GM19463 (cell line): ENCODE measurements around the gene CHST14.

Experiments
- ATAC-seq: cut with Tn5 transposase; IDR thresholded peaks from one replicate; pipeline ENCODE4 v1.9.1; 2021; ENCODE audit warnings: mild to moderate bottlenecking, moderate library complexity; ENCODE audit not compliant: unreplicated experiment

CHST14 gene

DNA sequence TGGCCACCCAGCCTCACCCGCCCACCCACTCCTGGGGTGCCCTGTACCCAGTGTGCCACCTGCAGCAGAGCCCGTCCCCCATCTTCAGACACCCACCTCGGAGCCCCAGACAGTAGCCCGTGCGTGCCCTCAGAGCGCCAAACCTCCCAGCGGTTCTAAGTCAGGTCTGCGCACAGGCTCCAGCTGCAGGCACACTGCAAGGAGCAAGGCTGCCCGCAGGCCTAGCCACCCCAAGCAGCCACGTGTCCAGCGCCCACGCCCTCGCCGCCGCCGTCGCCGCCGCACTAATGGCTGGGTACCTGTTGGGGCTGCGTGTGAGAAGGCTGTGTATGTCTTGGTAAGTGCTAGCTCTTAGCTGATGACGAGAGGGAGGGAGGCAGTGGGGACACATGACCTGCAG is 8.8 kb upstream of the CHST14 start:
- ATAC-seq: no peak

DNA sequence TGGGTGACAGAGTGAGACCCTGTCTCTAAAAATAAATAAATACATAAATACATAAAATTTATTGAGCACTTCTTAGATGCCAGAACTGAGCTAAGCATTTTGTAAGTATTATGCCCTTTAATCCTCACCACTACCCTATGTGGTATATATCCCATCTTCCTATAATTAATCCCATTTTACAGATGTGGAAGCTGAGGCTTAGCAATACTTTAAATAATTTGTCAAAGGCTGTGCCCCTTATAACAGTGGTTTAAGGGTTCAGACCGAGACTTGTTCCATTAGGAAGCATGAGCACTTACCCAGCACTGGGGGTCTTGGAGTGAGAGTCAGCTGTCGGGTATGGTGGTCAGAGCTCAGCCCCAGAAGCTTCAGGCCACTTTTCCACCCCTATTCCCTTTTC is 7.5 kb upstream of the CHST14 start:
- no peak for ATAC-seq

DNA sequence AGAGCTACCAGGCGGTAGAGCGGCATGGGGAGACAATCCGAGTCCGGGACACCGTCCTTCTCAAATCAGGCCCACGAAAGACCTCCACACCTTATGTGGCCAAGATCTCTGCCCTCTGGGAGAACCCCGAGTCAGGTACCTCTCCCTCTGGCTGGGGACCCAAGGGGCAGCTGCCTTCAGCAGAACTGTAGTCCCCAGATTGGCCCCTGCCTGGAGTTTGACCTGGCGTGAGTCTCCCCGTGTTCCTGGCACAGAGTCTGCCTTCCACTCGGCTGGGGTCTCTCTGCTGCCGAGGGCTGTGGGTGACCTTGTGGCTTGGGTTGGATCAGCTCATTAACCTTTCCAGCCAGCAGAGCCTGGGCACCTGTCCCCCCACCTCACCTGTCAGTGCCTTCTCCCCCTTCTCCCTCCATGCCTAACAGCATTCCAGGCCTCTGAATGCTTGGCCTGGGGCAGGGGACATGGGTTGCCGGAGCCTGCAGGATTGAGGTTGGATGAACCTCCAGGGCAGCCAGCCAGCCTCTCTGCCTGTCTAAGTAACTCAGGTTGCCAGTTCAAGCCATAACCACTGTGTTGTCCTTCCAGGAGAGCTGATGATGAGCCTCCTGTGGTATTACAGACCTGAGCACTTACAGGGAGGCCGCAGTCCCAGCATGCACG is 6.8 kb upstream of the CHST14 start:
- ATAC-seq: no peak

DNA sequence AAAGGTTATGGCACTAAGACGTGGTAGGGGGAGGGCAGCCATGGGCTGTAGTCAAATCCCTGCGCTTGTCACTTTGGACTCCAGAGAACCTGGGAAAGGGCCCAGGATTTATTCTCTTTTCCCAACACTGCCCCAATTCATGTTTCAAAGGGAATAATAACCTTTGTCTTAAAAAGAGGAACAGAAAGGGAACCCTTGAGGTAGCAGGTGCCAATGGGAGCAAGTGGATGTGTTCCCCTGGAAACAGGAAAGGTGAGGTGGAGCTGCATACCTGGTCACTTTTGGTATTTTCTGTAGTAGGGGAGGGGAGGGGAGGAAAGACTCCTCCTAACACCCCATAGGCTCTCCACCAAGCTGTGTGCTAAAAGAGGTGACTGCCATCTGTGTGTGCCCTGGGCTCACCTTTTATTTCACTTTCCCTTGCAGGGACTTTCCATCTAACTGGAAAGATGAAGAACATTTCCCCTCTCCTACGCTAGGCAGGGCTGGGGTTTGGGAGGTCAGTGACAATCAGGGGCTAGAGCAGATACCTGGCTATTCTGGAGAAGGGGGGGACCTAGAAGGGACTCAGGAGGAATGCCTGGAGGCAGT is 6.1 kb upstream of the CHST14 start:
- ATAC-seq: no peak

DNA sequence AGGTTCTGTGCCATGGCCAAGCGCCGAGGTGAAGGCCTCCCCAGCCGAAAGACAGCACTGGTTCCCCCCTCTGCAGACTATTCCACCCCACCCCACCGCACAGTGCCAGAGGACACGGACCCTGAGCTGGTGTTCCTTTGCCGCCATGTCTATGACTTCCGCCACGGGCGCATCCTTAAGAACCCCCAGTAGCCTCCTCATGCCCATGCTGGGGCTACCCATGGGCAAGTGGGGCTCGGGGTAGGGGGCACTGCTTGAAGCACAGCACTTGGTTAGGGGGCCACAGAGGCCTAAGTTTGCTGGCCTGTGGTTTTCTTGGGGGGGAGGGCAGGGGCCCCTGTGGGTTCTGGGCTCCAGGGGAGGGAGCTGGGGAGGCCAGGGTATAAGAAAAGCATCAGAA is 4.8 kb upstream of the CHST14 start:
- no peak for ATAC-seq

DNA sequence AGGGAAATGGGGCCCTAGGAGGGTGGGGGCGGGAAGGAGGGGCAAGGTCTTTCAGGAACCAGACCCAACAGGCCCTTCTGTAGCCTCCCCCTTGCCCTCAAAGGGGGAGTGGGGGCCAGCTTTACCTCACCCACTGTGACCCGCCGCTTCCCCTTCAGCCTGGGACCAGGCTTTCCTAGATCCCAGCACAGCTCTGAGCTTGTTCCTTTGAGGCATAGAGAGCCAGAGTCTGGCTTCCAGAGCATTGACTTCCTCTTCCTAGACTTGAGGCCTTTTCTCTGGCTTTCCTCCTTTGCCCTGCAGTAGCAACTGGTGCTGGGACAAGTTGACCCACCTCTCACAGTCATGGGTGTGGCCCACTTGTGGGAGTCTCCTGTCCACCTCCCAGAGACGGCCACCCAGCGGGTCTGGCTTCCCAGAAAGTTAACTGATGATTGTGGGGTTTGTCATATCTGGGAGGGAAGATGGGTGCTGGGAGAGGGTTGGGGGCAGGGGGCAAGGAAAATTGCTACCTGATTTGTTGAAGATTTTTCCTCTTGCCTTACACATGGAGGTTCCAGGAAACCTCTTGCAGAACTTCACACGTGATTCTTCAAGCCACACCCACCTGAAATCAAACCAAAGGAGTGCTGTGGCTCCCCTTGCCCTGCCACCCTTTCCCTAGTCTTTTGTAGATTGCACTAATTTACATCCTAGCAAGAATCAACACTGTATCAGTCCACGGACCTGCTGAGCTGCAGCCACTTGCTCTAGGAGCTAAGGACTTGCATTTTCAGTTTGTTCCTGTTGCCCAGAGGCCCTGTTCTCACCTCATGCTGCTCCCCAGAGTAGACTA is 4.1 kb upstream of the CHST14 start:
- ATAC-seq: no peak

DNA sequence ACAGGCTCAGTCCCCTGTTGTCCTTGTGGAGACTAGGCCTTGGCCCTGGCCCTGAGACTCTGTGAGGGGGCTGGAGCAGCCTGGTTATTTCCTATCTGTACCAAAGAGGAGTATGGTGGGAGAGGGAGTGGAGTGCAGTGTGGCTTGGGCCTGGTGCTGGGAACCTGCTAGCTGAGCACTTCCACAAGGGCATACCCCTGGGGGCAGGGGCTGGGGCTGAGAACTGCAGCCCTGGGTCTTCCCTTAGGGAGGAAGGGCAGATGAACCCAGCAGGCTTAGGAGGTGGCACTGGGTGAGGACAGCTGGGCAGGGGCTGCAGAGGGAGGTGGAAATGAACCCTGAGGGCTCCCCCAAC is 3.5 kb upstream of the CHST14 start:
- ATAC-seq: no peak

DNA sequence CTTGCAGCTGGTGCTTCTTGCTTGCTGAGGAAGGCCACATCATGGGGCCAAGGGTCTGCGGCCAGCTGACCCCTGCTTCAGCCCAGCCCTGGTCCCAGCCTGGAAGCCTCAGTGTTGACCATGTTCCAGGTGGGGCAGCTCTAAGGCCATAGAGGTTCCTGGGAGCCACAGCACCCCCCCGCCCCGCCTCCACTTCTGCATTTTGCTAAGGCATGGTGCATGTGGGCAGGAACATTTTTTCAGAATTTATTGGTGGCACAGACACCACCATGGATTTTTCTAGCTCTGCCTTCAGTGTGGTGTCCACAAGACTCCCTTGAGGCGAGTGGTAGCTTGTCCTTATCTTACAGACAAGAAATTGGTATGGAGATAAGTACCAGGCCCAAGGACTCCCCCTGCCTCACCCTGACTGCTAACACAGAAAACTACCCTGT is 1.9 kb upstream of the CHST14 start:
- no peak for ATAC-seq

DNA sequence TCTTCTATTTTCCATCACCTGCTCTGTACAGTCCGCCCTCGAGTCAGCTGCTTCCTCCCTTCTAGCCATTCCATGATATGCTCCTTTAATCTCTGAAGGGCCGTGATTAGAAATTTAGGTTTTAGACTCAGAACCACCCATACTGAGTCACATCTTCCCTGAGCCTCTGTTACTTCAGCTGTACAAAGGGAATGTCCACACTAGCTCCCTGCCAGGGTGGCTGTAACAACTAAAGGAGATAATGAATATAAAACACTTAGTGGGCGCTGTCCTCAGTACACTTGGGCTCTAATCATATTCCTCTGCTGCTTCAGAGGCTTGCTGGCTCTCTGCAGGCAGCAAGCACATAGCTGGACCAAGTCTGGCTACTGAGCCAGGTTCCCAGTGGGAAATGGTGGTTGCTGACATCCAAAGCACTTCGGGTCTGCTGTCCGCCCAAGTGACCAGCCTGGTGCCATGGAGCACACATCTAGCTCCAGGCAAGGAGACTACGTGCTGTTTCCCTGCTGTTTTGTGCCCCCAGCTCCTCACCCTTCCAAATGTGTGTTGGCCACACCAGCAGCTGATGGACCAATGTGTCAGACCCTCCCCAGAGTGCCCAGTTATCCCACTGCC is 901 bp upstream of the CHST14 start:
- ATAC-seq: no peak

DNA sequence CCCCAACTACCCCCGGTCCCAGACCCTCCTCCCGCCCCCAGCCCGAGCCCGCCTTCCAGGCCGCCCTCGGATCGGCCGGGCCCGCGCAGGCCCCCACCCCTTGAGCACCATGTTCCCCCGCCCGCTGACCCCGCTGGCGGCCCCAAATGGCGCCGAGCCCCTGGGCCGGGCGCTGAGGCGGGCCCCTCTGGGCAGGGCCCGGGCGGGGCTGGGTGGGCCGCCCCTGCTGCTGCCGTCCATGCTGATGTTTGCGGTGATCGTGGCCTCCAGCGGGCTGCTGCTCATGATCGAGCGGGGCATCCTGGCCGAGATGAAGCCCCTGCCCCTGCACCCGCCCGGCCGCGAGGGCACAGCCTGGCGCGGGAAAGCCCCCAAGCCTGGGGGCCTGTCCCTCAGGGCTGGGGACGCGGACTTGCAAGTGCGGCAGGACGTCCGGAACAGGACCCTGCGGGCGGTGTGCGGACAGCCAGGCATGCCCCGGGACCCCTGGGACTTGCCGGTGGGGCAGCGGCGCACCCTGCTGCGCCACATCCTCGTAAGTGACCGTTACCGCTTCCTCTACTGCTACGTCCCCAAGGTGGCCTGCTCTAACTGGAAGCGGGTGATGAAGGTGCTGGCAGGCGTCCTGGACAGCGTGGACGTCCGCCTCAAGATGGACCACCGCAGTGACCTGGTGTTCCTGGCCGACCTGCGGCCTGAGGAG is 472 bp downstream of the CHST14 start:
- ATAC-seq: peak; percentile 37

DNA sequence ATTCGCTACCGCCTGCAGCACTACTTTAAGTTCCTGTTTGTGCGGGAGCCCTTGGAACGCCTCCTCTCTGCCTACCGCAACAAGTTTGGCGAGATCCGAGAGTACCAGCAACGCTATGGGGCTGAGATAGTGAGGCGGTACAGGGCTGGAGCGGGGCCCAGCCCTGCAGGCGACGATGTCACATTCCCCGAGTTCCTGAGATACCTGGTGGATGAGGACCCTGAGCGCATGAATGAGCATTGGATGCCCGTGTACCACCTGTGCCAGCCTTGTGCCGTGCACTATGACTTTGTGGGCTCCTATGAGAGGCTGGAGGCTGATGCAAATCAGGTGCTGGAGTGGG is 995 bp downstream of the CHST14 start:
- ATAC-seq: peak; percentile 15

DNA sequence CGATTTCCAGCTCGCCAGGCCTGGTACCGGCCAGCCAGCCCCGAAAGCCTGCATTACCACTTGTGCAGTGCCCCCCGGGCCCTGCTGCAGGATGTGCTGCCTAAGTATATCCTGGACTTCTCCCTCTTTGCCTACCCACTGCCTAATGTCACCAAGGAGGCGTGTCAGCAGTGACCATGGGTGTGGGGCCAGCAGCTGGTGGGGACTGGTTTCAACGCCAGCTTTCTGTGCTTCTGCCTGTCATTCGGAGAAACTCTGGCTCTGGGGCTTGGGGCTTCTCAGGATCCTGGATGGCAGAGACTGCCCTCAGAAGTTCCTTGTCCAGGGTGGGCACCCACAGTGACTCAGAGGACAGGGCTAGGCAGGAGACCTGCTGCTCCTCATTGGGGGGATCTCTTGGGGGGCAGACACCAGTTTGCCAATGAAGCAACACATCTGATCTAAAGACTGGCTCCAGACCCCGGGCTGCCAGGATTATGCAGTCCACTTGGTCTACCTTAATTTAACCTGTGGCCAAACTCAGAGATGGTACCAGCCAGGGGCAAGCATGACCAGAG is 1.5 kb downstream of the CHST14 start:
- ATAC-seq: no peak

DNA sequence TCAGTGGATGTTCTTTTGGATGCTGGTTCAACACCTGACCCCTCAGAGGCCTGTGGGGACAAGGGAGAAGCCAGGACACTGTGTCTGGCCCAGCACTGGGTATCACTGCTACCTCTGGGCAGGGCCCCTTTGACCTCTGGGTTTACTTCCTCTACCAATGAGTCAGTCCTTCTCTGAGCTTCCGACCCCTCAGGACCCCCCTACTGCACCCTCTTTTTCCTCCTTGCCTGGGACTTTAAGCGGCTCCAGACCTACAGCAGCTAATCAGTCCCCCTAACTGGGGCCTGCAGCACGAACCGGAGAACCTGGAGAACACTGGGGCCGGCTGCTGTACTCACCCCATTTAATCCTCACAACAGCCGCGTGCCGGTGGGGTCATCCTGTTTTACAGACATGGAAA is 3.8 kb downstream of the CHST14 start:
- ATAC-seq: no peak

DNA sequence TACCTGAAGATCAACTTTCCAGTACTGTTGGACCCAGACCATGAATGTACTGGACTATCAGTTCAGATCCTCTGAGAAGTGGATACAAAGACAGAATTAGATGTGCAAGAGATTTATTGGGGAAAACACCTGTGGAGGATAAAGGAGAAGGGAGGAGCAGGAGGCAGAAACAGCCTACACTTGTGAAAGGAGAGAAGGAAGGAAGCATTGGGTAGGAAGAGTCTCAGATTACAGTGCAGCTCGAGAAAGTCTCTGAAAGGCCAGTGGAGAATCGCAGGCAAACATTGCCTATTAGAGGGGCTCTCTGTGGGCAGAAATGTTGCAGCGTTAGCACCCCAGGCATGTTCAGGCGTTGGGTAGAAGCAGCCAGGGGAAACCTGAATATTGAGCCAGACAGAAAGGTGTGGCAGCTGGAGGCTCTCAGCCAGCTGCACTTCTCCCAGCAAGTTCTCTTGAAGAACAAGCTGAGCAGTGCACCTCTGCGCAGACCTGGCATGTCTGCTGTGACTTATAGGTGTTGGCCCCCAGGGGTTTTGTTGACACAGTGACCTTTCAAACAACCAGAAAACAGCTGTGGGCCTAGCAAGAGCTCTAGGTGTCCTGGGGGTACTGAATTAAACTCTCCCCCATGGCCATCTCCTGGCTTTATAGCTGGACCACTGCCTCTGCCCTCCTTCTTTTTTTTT is 7.0 kb downstream of the CHST14 start:
- ATAC-seq: no peak

DNA sequence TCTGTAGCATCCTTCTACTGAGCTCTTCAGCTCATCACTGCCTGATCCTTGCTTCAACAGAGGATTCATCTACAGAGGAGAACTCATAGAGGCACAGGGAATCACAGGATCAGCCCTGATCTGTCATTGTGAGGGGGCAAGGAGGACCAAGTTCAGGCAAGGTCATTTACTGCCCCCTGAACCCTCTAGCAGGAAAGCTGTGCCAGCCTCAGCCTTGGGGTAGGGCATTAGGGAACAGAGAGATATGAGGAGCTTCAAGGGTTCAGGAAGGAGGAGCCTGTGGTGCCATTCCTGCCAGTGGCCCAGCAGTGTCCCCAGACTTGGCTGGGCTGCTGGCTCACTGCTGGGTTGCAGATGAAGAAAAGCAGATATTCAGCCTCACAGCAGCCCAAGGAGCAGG is 8.2 kb downstream of the CHST14 start:
- ATAC-seq: no peak

DNA sequence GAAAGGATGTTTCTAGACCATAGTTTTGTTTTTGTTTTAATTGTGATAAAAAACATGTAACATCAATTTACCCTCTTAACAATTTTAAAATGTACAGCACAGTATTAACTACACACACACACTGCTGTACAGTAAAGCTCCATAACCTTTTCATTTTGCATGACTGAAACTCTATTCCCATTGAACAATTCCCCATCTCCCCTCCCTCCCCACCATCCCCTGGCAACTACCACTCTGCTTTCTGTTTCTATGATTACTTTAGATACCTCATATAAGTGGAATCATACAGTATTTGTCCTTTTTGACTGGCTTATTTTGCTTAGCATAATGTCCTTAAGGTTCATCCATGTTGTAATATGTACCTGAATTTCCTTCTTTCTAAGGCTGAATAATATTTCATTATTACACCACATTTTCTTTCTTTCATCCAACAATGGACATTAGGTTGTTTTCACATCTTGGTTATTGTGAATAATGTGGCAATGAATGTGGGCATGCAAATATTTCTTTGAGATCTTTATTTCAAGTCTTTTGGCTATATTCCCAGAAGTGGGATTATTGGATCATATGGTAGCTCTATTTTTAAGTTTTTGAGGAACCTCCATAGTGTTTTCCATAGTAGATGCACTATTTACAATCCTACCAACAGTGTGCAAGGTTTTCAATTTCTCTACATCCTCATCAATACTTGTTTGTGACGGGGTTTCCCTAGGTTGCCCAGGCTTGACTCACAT is 10.7 kb downstream of the CHST14 start:
- no peak for ATAC-seq

DNA sequence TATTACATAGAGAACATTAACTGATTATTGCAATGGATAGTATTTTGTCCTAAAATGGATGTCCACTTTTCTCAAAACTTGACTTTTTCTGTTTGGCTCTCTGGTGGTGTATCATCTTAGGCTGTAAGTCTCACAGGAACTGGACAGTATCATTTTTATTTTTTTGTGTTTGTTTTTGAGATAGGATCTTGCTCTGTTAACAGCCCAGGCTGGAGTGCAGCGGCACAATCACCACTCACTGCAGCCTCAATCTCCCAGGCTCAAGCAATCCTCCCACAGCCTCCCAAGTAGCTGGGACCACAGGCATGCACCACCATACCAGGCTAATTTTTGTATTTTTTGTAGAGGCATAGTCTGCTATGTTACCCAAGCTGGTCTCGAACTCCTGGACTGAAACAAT is 13.1 kb downstream of the CHST14 start:
- ATAC-seq: no peak

DNA sequence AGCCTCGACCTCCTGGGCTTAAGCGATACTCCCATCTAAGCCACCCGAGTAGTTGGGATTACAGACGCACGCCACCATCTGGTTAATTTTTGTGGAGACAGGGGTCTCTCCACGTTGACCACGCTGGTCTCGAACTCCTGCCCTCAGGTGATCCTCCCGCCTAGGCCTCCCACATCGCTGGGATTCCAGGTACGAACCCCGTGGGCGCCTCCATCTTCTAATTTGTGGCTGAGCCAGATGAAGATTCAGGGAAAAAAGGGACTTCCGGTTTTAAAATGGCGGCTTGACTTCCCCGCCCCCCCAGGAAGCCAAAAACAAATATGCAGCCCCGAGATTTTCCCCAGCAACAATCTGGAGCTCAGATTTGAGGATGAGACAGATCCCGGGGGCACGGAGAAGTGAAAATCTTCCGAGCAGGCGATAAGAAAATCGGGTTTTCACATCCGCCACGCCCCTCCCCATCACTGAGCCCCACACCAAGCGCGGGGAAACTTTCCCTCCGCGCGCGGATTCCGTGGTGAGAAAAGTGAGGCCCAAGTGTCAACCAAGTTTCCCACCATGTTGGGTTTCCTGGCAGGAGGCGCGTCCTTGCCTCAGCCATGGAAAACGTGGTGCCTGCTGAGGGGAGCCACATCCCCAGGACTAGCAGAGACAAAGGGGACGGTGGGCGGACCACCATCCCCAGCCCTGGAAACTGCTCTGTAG is 15.4 kb downstream of the CHST14 start:
- ATAC-seq: no peak
